Subcutaneous abdominal adipose tissue (tissue), 5 donors: ENCODE results near the gene PBX3.

Experiments
- H3K27ac ChIP-seq: one replicate; pipeline ENCODE4 v1.7.0; 2013; ENCODE audit warnings: low read depth, mild to moderate bottlenecking, inconsistent platforms, low read length, moderate library complexity
- H3K27me3 ChIP-seq, 5 donors: one replicate each; pipeline ENCODE4 v1.7.0; 2013; ENCODE audit warnings: low read length in 5 of 5, inconsistent platforms in 1 of 5; ENCODE audit not compliant: control insufficient read depth in 5 of 5, insufficient read depth in 4 of 5
- H3K36me3 ChIP-seq, 5 donors: one replicate each; pipeline ENCODE4 v1.7.0; 2013; ENCODE audit warnings: low read length in 5 of 5; ENCODE audit not compliant: control insufficient read depth in 5 of 5, insufficient read depth in 5 of 5
- H3K4me1 ChIP-seq, 5 donors: one replicate each; pipeline ENCODE4 v1.7.0; 2013; ENCODE audit warnings: low read length in 5 of 5, mild to moderate bottlenecking in 3 of 5, moderate library complexity in 1 of 5; ENCODE audit not compliant: control insufficient read depth in 5 of 5, insufficient read depth in 5 of 5
- H3K4me3 ChIP-seq, 5 donors: one replicate each; pipeline ENCODE4 v1.7.0; 2013; ENCODE audit warnings: low read length in 5 of 5, low read depth in 1 of 5
- H3K9ac ChIP-seq, 5 donors: one replicate each; pipeline ENCODE4 v1.7.0; 2013; ENCODE audit warnings: low read length in 5 of 5, mild to moderate bottlenecking in 4 of 5, moderate library complexity in 3 of 5
- H3K9me3 ChIP-seq, 5 donors: one replicate each; pipeline ENCODE4 v1.7.0; 2013; ENCODE audit warnings: low read length in 5 of 5; ENCODE audit not compliant: control insufficient read depth in 5 of 5
- donor health status: healthy.
- donor health status: healthy.
- donor health status: healthy.
- donor health status: healthy.
- donor health status: healthy.

PBX3 gene

GRCh38 chr9:126014726-126015125, 267.6 kb downstream of the PBX3 start:
- no peak overlapping the region for H3K4me3 ChIP-seq
- no peak overlapping the region for H3K27ac ChIP-seq
- H3K36me3 ChIP-seq = no peaks in the 10 kb centered on the region
- H3K9me3 ChIP-seq = no peaks in the 10 kb centered on the region
- peaks cover 0 to 5% (median 0%) of the 10 kb centered on the region in 5 donors for H3K27me3 ChIP-seq
- H3K4me1 ChIP-seq = no peaks in the 10 kb centered on the region
- no peak overlapping the region for H3K9ac ChIP-seq

DNA sequence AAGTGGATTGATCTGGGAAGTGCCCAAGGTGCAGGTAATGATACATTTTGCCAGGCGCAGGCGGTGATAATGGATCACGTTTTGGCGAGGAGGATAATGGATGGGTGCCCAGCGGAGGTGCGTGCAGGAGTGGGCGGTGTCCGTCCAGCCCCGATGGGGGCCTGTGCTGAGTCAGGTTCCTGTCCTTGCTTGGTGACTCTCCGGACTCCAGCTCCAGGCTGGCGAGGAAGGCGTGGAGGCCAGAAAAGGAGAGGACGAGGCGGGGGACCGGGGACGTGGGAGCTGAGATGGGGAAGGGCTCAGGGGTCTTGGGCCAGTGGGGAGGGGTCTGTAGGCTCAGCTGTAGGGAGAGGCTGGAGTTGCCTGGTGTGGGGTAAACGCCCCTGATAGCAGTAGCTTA, 268.3 kb downstream of the PBX3 start:
- H3K36me3 ChIP-seq = no peaks in the 10 kb centered on the region
- H3K4me3 ChIP-seq = no peak overlapping the region
- no peak overlapping the region for H3K27ac ChIP-seq

DNA sequence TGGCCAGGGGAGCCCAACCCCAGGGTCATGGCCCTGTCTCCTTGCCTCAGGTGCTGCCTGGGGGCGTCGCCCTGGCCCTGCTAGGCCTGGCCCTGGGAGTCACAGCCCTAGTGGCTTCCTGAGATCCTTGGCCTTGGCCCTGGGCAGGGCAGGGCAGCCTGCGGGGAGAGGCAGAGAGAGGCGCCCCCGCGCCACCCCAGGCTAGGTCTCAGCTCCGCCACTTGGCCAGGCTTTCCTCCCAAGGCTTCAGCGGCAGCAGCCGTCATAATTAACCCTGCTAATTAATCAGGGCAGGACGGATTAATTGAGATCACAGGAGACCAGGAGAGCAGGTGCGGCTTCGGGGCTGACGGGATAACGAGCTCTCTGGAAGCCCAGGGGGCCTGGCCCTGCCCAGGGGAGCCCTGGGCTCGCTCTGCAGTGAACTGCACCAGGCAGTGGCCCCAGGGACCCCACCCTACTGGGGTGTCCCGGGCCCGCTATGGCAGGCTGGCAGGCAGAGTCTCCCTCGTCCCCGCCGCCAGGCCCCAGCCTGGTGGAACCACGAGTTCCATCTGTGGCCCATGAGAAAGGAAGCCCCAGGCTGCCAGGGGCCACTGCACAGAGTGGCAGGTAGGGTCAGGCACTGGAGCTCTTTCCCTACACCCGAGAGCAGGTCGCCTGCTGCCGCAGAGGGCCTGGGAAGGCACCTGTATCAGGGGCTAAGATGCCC, 269.6 kb downstream of the PBX3 start:
- peaks cover 0 to 5% (median 0%) of the 10 kb centered on the region in 5 donors for H3K27me3 ChIP-seq
- no peaks in the 10 kb centered on the region for H3K9me3 ChIP-seq
- no peaks in the 10 kb centered on the region for H3K4me1 ChIP-seq
- H3K4me3 ChIP-seq = no peak overlapping the region
- no peak overlapping the region for H3K27ac ChIP-seq
- no peak overlapping the region for H3K9ac ChIP-seq
- H3K36me3 ChIP-seq = no peaks in the 10 kb centered on the region

More for the DNA sequence above, 268.3 kb downstream of the PBX3 start:
- Histone ChIP-seq H3K27me3 (peaks cover 0 to 5% (median 0%) of the 10 kb centered on the region in 5 donors), H3K4me1 (no peaks in the 10 kb centered on the region), H3K9ac (no peak overlapping the region), H3K9me3 (no peaks in the 10 kb centered on the region)
